ENCODE results near the gene TIGD6. TPM values are rescaled to one million over a fixed set of nuclear protein-coding genes. Genes with fewer than 3 reads are reported as not detected.

Gene TIGD6
- total and polyA plus RNA-seq, 8 donors, result 1.5 to 3.6 (median 2.2) TPM

DNA sequence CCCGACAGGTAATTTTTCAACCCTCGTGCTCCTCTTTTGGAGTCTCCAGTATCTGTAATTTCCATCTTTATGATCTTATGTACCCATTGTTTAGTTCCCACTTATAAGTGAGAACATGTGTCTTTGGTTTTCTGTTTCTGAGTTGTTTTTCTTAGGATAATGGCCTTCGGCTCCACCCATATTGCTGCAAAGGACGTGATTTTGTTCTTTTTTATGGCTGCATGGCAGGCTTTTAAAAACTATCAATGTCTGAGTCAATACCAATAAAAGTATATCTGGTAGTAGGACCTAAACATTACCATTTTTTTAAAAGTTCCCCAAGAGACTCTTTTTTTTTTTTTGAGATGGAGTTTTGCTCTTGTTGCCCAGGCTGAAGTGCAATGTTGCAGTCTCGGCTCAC, 43.8 kb downstream of the TIGD6 start:
- ATAC-seq (no peak), DNase-seq (no peak), FAIRE-seq (no peak)
- Histone ChIP-seq H3K36me3 (no peaks in the 10 kb centered on the region), H3K4me1 (peaks cover 0 to 9% (median 6%) of the 10 kb centered on the region in 3 donors), H3K27me3 (no peaks in the 10 kb centered on the region), H3K4me3 (no peak overlapping the region), H3K27ac (no peak overlapping the region), H3K9me3 (no peaks in the 10 kb centered on the region)
- WGBS, 2 donors, result 75 to 79% methylated on average over 5 of the region's 5 CpGs
- TF ChIP-seq, protein P1, sequence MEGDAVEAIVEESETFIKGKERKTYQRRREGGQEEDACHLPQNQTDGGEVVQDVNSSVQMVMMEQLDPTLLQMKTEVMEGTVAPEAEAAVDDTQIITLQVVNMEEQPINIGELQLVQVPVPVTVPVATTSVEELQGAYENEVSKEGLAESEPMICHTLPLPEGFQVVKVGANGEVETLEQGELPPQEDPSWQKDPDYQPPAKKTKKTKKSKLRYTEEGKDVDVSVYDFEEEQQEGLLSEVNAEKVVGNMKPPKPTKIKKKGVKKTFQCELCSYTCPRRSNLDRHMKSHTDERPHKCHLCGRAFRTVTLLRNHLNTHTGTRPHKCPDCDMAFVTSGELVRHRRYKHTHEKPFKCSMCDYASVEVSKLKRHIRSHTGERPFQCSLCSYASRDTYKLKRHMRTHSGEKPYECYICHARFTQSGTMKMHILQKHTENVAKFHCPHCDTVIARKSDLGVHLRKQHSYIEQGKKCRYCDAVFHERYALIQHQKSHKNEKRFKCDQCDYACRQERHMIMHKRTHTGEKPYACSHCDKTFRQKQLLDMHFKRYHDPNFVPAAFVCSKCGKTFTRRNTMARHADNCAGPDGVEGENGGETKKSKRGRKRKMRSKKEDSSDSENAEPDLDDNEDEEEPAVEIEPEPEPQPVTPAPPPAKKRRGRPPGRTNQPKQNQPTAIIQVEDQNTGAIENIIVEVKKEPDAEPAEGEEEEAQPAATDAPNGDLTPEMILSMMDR (IDR thresholded peaks at IDR 0.05), result no peak
- intact Hi-C loops (cut with DNase I), result no loop called here

DNA sequence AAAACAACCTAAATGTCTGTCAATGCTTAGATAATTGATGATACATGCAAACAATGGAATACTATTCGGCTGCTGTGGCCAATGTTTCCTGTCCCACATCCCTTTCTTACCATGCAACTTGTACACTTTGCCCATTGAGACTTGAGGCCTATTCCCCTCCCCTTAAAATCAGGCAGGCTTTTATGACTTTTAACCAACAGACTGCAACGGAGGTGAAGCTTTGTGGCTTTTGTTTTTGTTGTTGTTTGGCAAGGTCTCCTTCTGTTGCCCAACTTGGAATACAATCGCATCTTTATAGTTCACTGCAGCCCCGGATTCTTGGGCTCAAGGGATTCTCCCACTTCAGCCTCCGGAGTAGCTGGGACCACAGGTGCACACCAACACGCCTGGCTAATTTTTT, 45.7 kb downstream of the TIGD6 start:
- Histone ChIP-seq H3K9me3 (no peaks in the 10 kb centered on the region), H3K4me3 (no peak overlapping the region), H3K27me3 (no peaks in the 10 kb centered on the region), H3K27ac (no peak overlapping the region), H3K4me1 (peaks cover 0 to 5% (median 3%) of the 10 kb centered on the region in 3 donors), H3K36me3 (no peaks in the 10 kb centered on the region)
- TF ChIP-seq, protein P1 (IDR thresholded peaks at IDR 0.05), result no peak
- no peak for ATAC-seq
- intact Hi-C loops (cut with DNase I), result no loop called here
- 76 to 86% methylated on average over 6 of the region's 6 CpGs for WGBS, 2 donors
- FAIRE-seq, result no peak
- no peak for DNase-seq

DNA sequence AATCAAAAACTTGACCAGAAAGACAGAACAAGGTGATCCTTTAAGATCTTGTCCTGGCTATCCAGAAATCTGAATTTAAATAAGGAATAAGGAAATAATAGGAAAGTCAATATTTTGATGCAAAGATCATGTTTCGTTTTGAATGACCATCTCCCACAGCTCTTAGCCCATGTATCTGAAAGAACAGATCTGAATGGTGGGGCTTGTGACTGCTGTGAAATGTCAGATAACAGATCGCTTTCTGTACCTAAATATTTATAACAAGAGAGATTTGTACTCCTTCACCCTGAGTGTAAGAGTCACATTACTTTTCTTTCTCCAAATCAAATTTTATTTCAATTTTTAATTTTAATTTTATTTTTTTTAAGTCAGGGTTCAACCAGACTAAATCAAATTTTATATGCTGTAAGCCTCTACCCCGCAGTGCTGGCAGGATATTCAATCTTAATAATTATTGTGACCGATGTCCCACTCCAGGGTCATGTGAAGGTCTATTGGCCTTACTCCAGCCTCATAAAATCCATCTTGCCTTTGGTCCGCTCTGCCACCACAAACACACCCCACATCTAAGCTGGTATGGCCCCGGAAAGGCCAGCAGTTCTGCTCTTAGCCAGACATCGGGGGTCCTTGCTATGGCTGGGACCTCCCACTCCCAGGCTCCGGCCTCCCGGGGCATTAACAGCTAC, 46.9 kb downstream of the TIGD6 start:
- Histone ChIP-seq H3K36me3 (no peaks in the 10 kb centered on the region), H3K27me3 (no peaks in the 10 kb centered on the region), H3K4me1 (no peaks in the 10 kb centered on the region), H3K27ac (no peak overlapping the region), H3K4me3 (no peak overlapping the region), H3K9me3 (no peaks in the 10 kb centered on the region)
- intact Hi-C loops (cut with DNase I), result no loop called here
- no peak for FAIRE-seq
- no peak for DNase-seq
- no peak for ATAC-seq
- TF ChIP-seq, protein P1 (IDR thresholded peaks at IDR 0.05), result no peak
- 78 to 84% methylated on average over 9 of the region's 9 CpGs for WGBS, 2 donors

- 55 to 75% methylated on average over 6 of the region's 6 CpGs for WGBS, 2 donors
- no peak overlapping the region for H3K27ac ChIP-seq
- no peaks in the 10 kb centered on the region for H3K4me1 ChIP-seq
- ATAC-seq (peak in 2 of 4 donors; percentile 61 to 67), FAIRE-seq (no peak), DNase-seq (no peak)
- H3K9me3 ChIP-seq, result no peaks in the 10 kb centered on the region
- H3K36me3 ChIP-seq, result no peaks in the 10 kb centered on the region
- H3K27me3 ChIP-seq, result no peaks in the 10 kb centered on the region
- H3K4me3 ChIP-seq, result no peak overlapping the region
- intact Hi-C loops (cut with DNase I), result no loop called here
- TF ChIP-seq, protein P1 (IDR thresholded peaks at IDR 0.05), result no peak
Measured at GRCh38 chr5:149951138-149951749, 49.2 kb downstream of the TIGD6 start.

DNA sequence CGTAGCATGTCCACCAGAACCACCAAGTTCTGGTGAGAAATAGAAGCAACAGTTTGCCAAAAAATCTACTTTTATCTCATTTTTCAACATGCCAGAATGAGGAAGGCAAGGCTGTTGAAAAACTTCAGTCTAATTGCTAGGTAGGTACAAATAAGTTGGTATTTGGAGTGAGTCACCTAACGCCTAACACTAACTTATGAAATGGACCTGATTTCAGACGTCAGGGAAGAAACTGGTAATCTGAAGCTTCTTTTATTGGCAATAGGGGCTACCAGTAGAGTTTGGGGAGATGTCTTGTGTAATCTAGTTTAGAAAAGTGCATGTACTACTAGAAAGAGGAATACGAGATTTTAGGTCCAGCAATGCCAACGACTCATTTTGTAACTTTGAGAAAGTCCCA, 51.5 kb downstream of the TIGD6 start:
- ATAC-seq (no peak), FAIRE-seq (no peak), DNase-seq (no peak)
- WGBS, 2 donors, result 73 to 85% methylated on average over 5 of the region's 5 CpGs
- TF ChIP-seq, protein P1 (IDR thresholded peaks at IDR 0.05), result no peak
- intact Hi-C loops (cut with DNase I), result loop anchor here in 1 of 3 donors (10.0 kb wide), 1 partner anchor 46 kb away; no protein-coding TSS in a partner anchor
- H3K27ac ChIP-seq, result no peak overlapping the region
- no peaks in the 10 kb centered on the region for H3K27me3 ChIP-seq
- H3K4me3 ChIP-seq, result no peak overlapping the region
- no peaks in the 10 kb centered on the region for H3K9me3 ChIP-seq
- H3K36me3 ChIP-seq, result no peaks in the 10 kb centered on the region
- H3K4me1 ChIP-seq, result no peaks in the 10 kb centered on the region

Data from pancreas (tissue), 10 donors.